Muscle layer of duodenum (tissue), 2 donors: ENCODE results near the gene PCDH9.

Source experiments
- H3K27ac ChIP-seq: one replicate; pipeline ENCODE4 v1.7.0; 2013; ENCODE audit warnings: mild to moderate bottlenecking, low read length
- H3K27me3 ChIP-seq: one replicate; pipeline ENCODE4 v1.7.0; 2013; ENCODE audit warnings: low read depth, mild to moderate bottlenecking, control low read depth, low read length
- H3K36me3 ChIP-seq, 2 donors: one replicate each; pipeline ENCODE4 v1.7.0; 2013; ENCODE audit warnings: low read length in 2 of 2, control low read depth in 1 of 2, mild to moderate bottlenecking in 1 of 2; ENCODE audit not compliant: insufficient read depth in 2 of 2, control insufficient read depth in 1 of 2
- H3K4me1 ChIP-seq, 2 donors: one replicate each; pipeline ENCODE4 v1.7.0; 2013; ENCODE audit warnings: low read length in 2 of 2, mild to moderate bottlenecking in 2 of 2, control low read depth in 1 of 2, moderate library complexity in 1 of 2; ENCODE audit not compliant: insufficient read depth in 2 of 2, control insufficient read depth in 1 of 2
- H3K4me3 ChIP-seq, 2 donors: one replicate each; pipeline ENCODE4 v1.7.0; 2013; ENCODE audit warnings: low read length in 2 of 2, low read depth in 1 of 2, mild to moderate bottlenecking in 1 of 2
- H3K9me3 ChIP-seq, 2 donors: one replicate each; pipeline ENCODE4 v1.7.0; 2013; ENCODE audit warnings: low read length in 2 of 2, control low read depth in 1 of 2, mild to moderate bottlenecking in 1 of 2; ENCODE audit not compliant: control insufficient read depth in 1 of 2
- donor health status: healthy.

PCDH9 gene

DNA sequence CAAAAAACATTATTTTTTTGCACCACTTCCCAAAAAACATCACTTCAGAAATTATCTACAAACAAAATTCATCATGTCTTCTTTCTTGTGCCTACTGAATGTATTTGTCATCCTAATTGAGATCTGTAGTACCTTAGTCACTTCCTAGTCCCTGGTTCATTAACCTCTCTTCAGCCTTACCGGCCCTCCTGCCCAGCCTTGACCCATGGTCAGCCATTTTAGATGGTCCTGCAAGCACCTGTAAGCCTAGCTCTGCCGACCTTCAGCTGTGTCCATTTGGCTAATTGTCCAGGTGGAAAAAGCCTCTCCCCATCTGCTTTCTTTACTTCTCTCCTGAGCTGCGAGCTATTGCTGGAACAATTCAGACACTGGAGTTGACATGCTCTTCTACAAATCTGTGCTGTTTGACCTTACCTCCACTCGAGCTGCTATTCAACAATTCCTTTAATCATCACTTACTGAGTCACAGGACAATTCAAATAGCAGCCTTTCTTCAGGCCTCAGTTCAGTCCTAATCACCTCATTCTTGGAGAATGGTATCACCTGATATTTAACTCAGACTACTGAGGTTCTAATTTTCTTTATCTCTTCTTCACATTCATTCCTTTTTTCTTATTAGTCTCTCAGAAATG is 882.5 kb downstream of the PCDH9 start:
- Histone ChIP-seq H3K27me3 (no peaks in the 10 kb centered on the region), H3K4me3 (no peak overlapping the region), H3K27ac (no peak overlapping the region), H3K4me1 (peaks cover 0 to 10% of the 10 kb centered on the region in 2 donors), H3K9me3 (no peaks in the 10 kb centered on the region), H3K36me3 (no peaks in the 10 kb centered on the region)

DNA sequence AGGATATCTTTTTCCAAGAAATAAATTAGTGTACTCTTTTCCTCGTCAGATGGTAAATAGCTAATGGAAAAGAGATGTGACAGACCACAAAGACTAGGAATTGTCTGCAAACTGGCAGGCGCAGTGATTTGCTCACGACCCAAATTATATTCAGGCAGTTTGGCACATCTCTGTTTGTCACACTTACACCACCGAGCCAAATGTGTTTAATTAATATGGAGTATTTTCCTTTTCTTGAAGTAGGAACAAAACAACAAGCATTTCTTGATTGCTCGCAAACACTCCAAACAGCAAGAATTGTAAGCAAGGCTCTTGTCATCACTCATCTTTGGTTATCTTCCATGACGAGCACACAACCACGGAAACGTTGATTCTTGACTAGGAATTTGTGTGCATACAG is 884.2 kb downstream of the PCDH9 start:
- Histone ChIP-seq H3K4me3 (no peak overlapping the region), H3K4me1 (peaks cover 0 to 10% of the 10 kb centered on the region in 2 donors), H3K36me3 (no peaks in the 10 kb centered on the region), H3K27ac (no peak overlapping the region), H3K27me3 (no peaks in the 10 kb centered on the region), H3K9me3 (no peaks in the 10 kb centered on the region)

DNA sequence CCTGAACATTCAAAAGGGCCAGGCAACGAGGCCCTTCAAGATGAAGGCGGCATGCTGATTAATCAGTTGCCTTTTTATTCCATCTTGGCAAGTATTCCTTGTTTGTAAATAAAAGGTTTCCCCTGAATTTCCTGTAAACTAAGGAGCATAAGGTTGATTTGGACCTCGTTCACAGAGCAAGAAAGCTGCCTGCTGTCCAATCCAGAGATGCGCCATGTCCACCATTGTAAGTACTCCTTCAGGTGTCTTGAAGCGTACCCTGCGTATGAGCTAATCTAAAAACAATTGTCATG is 884.7 kb downstream of the PCDH9 start:
- Histone ChIP-seq H3K9me3 (no peaks in the 10 kb centered on the region), H3K4me1 (peaks cover 0 to 10% of the 10 kb centered on the region in 2 donors), H3K36me3 (no peaks in the 10 kb centered on the region), H3K27me3 (no peaks in the 10 kb centered on the region), H3K27ac (no peak overlapping the region), H3K4me3 (no peak overlapping the region)

DNA sequence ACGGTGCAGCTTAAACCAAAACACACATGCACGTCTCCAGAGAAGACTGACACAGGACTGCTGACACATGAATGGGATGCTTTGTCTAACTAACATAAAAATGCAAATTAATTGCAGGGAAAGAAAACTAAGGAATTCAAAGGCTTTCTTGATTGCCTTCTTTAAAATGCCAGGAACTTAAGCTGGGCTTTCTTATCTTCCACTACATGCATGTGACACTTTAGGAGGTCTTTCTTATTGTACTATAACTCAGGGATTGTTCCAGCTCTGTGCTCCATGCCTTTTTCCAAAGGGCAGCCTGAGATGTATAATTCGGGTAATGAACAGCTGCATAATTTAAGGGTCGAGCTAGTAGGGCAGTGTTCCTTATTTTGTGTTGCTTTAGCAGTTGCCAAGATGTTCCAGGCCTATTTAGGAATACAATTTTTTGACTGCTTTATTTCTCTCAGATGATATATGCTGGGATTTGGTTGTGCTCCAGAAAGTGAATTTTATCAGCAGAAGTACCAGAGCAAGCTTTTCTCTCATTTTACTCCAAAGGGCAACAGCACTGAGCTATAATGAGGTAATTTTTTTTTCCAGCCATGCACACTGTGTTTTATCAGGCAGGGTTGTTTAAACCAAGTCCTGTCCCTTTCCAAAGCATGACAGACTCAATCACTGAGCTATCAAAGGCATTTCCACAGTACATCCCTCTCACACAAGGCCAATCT is 885.2 kb downstream of the PCDH9 start:
- Histone ChIP-seq H3K27ac (no peak overlapping the region), H3K36me3 (no peaks in the 10 kb centered on the region), H3K4me3 (no peak overlapping the region), H3K4me1 (peaks cover 0 to 10% of the 10 kb centered on the region in 2 donors), H3K9me3 (no peaks in the 10 kb centered on the region), H3K27me3 (no peaks in the 10 kb centered on the region)

DNA sequence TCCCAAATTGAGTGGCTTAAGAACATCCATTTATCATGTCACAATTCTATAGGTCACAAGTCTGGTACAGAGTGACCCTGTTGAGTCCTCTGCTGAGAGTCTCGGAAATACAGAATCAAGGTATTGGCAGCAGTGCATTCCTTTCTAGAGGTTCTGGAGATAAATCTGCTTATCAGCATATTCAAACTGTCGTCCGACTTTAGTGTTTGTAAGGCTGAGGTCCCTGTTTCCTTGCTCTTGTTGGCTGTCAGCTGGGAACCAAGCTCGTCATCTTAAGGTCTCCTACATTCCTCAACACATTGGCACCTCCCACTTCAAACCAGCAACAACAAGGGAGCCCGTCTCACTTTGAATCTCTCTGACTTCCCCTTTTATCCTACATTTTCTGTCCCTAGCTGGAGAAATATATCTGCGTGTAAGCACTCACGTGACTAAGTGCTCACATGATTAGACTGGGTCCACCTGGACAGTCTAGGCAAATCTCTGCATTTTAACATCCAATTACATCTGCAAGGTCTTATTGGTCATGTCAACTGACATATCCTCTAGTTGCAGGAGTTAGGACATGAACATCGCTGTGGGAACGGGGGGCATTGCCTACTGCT is 886.8 kb downstream of the PCDH9 start:
- H3K27me3 ChIP-seq: no peaks in the 10 kb centered on the region
- no peak overlapping the region for H3K27ac ChIP-seq
- H3K4me1 ChIP-seq: peaks cover 0 to 10% of the 10 kb centered on the region in 2 donors
- H3K9me3 ChIP-seq: no peaks in the 10 kb centered on the region
- no peaks in the 10 kb centered on the region for H3K36me3 ChIP-seq
- H3K4me3 ChIP-seq: no peak overlapping the region

DNA sequence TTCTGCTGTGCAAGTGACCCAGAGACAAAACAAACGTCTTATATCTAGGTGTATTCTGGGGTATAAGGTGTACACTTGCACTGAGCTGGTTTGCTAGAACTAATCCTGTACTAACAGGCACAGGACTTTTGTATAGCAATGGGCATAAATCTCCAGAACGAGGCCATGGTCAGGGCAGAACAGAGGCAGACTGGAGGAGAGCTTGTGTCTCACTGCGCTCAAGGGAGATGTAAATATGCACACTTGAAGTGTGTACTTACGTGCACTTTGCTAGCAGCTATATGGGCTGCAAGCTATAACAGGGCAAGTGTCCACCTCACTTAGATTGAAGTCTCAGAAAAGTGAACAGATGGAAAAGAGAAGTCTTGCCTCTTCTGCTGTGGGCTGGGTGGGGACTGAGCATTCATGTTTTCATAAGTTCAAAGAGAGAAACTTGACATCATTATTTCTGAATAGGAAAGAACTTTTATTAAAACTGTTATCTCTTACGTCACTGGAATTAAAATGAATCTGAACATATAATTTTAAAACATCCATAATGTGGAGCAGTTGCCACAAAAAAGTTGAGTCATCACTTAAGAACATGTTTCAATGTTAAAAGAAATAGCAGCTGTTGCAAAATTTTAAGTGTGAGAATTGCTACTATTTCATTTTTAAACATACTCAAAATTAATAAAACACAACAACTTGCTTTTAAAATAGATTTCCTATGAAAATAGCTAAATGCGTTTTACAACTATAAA is 888.3 kb downstream of the PCDH9 start:
- Histone ChIP-seq H3K4me1 (peaks cover 0 to 10% of the 10 kb centered on the region in 2 donors), H3K27ac (no peak overlapping the region), H3K27me3 (no peaks in the 10 kb centered on the region), H3K36me3 (no peaks in the 10 kb centered on the region), H3K4me3 (no peak overlapping the region), H3K9me3 (no peaks in the 10 kb centered on the region)

DNA sequence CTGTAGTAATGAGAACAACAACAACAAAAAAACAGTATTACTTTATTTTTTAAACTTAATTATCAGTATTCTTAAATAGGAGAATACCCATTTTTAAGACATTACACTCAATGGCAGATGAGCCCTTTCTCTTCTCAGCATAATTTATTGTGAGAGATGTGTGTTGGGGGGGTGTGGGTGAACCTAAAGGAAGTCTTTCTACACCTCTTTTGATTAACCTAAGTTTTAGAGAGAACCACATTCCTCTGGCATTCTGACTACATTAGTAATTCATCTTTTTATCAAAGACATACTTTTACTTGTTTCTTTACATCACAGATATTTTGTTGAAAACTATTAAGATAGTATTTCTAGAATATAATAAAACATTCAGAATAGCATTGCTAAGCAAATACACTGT is 890.9 kb downstream of the PCDH9 start:
- Histone ChIP-seq H3K27me3 (no peaks in the 10 kb centered on the region), H3K4me1 (no peaks in the 10 kb centered on the region), H3K4me3 (no peak overlapping the region), H3K27ac (no peak overlapping the region), H3K9me3 (no peaks in the 10 kb centered on the region), H3K36me3 (no peaks in the 10 kb centered on the region)

DNA sequence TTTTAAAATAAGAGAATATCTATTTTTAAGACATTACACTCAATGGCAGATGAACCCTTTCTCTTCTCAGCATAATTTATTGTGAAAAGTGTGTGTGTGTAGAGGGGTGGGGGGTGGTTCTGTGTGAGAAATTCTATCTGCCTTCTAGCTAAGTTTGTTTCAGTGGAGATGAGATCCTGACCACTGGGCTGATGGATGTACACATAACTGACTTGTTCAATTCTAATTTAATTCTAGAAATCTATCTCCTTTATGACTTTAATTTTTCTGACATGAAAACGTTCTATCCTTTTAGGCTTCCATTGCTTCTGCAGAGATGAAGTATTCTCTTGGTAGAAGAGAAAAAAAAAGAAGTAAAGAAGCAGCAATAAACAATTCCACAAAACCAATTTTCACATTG is 891.6 kb downstream of the PCDH9 start:
- no peaks in the 10 kb centered on the region for H3K27me3 ChIP-seq
- H3K9me3 ChIP-seq: no peaks in the 10 kb centered on the region
- no peak overlapping the region for H3K4me3 ChIP-seq
- no peak overlapping the region for H3K27ac ChIP-seq
- no peaks in the 10 kb centered on the region for H3K36me3 ChIP-seq
- no peaks in the 10 kb centered on the region for H3K4me1 ChIP-seq

DNA sequence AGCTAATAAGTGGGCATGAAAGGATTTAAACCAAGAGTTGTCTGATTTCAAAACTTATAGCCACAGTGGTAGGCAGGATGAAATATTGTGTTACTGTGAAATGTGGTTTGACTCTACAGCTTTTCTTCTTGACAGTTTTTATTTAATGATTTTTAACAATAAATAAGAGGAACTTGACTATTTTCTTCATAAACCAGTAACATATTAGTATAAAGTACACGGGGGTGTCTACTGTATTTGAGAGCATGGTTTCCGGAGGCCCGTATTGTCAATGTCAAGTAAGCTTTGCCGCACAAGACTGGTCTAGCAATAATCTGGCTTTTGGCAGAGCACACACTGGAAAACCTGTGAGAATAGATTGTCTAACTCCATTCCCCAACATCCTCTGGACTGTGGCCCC is 894.5 kb downstream of the PCDH9 start:
- Histone ChIP-seq H3K4me3 (no peak overlapping the region), H3K9me3 (no peaks in the 10 kb centered on the region), H3K27me3 (no peaks in the 10 kb centered on the region), H3K36me3 (no peaks in the 10 kb centered on the region), H3K27ac (no peak overlapping the region), H3K4me1 (no peaks in the 10 kb centered on the region)

DNA sequence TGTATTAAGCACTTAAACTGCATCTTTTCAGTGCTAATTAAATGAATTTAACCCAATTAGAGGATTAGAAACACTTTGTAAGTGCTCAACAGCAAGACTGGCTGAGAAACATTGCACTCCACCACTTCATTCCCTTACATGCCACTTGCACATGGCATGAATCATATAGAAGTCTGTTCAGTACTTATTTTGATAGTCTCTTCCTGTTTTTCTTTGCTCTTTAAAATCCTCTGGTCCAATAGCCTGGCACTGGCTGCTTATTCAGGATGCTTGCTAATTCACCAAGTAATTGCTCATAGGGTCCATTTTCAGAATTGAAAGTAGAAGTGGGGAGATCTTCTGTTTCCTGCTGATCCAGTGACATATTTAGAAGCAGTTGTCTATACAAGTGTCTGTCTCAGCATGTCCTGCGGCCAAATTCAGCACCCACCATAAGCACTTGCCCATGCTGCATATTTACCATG is 900.1 kb downstream of the PCDH9 start:
- H3K4me3 ChIP-seq: no peak overlapping the region
- H3K9me3 ChIP-seq: no peaks in the 10 kb centered on the region
- H3K4me1 ChIP-seq: no peaks in the 10 kb centered on the region
- H3K27ac ChIP-seq: no peak overlapping the region
- H3K36me3 ChIP-seq: no peaks in the 10 kb centered on the region
- H3K27me3 ChIP-seq: no peaks in the 10 kb centered on the region

DNA sequence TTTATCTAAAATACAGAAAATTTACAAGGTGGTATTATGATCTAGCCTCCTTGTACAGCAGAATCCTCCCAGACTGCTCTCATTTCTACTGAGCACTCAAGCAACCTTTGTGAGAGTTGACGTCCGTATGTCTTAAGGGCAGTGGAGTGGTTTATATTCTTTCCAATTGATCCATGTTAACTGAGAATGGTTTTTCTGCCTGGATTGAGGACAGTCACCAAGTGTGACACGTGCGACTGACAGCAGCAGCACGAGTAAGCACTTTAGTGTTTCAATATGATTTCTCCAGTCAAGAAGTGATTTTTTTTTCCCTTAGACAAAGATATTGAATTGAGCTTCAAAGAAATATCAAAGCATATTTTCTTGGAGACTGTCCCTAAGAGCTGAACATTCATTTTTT is 901.7 kb downstream of the PCDH9 start:
- H3K27ac ChIP-seq: no peak overlapping the region
- no peaks in the 10 kb centered on the region for H3K4me1 ChIP-seq
- H3K27me3 ChIP-seq: no peaks in the 10 kb centered on the region
- no peak overlapping the region for H3K4me3 ChIP-seq
- H3K36me3 ChIP-seq: no peaks in the 10 kb centered on the region
- H3K9me3 ChIP-seq: no peaks in the 10 kb centered on the region
